Measurements from ENCODE around the gene TMEM89.

The TMEM89 gene

GRCh38 chr3:48596157-48596556, 25.4 kb downstream of the TMEM89 start:
- no peak for FAIRE-seq
- no peak for TF ChIP-seq POLR2AphosphoS5 (IDR thresholded peaks at IDR 0.05; ENCODE audit: low read depth, low read length)
- no peak for DNase-seq (ENCODE audit: insufficient read length)

- FAIRE-seq, result no peak
- no peak for DNase-seq (ENCODE audit: insufficient read length)
- TF ChIP-seq POLR2A (IDR thresholded peaks at IDR 0.05; ENCODE audit: low read depth, low read length) (no peak), POLR2AphosphoS5 (IDR thresholded peaks at IDR 0.05; ENCODE audit: low read depth, low read length) (no peak), TAF1 (IDR thresholded peaks at IDR 0.05; ENCODE audit: borderline replicate concordance, low read depth, low read length) (no peak)
Observed at GRCh38 chr3:48595526-48596121, 25.9 kb downstream of the TMEM89 start.

DNA sequence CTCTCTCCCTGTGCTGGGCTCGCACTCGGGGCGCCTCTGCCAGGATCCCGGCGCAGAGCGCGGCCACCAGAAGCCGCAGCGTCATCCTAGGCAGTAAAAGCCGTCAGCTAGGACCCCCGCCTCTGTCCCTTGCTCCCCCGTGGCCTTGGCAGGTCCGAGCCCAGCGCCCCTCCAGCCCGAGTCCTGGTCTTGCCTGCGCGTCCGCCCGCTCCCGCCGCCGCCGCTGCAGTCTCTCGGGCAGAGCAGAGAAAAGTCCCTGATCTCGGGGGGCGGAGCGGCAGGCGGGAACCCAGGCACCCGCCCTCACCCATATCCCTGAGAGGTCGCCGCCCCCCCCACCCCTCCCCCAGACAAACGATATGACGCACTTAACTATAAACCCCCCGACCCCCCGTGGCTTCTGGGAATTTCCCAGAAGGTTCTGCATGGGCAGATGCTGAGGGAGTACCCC, 26.5 kb downstream of the TMEM89 start, which contains the start of gene COL7A1:
Gene COL7A1 (minus strand): TSS at position 255 of the 451 bp plus-strand sequence. CDS start 170 bp downstream, at position 85.
- FAIRE-seq, result no peak
- DNase-seq (ENCODE audit: insufficient read length), result no peak
- TF ChIP-seq POLR2AphosphoS5 (IDR thresholded peaks at IDR 0.05; ENCODE audit: low read depth, low read length), result no peak
- no peak for TF ChIP-seq TAF1 (IDR thresholded peaks at IDR 0.05; ENCODE audit: borderline replicate concordance, low read depth, low read length)

GRCh38 chr3:48594417-48595049, 27.0 kb downstream of the TMEM89 start:
- FAIRE-seq (no peak), DNase-seq (ENCODE audit: insufficient read length) (no peak)
- TF ChIP-seq POLR2AphosphoS5 (IDR thresholded peaks at IDR 0.05; ENCODE audit: low read depth, low read length) (no peak), TAF1 (IDR thresholded peaks at IDR 0.05; ENCODE audit: borderline replicate concordance, low read depth, low read length) (no peak), POLR2A (IDR thresholded peaks at IDR 0.05; ENCODE audit: low read depth, low read length) (no peak)

DNA sequence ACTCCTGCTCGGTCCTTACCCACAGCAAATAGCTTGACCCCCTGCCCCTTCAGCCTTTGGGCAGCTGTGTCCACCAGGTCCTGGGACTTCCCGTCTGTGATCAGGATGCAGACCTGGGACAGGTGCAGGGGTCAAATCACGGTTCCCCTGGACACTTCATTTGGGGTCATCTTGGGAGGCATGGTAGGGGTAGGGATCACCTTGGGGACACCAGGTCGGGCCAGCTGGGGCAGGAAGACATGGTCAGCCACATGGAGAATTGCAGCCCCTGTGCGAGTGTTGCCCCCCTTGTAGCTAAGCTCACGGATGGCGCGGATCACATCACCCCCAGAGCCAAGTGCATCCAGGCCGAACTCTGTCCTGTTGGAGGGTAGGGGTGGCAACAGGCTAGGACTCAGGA, 28.2 kb downstream of the TMEM89 start:
- FAIRE-seq, result no peak
- no peak for DNase-seq (ENCODE audit: insufficient read length)
- TF ChIP-seq POLR2A (IDR thresholded peaks at IDR 0.05; ENCODE audit: low read depth, low read length), result no peak
- no peak for TF ChIP-seq POLR2AphosphoS5 (IDR thresholded peaks at IDR 0.05; ENCODE audit: low read depth, low read length)
- no peak for TF ChIP-seq TAF1 (IDR thresholded peaks at IDR 0.05; ENCODE audit: borderline replicate concordance, low read depth, low read length)

- FAIRE-seq, result no peak
- no peak for DNase-seq (ENCODE audit: insufficient read length)
- no peak for TF ChIP-seq POLR2A (IDR thresholded peaks at IDR 0.05; ENCODE audit: low read depth, low read length)
- no peak for TF ChIP-seq POLR2AphosphoS5 (IDR thresholded peaks at IDR 0.05; ENCODE audit: low read depth, low read length)
- TF ChIP-seq TAF1 (IDR thresholded peaks at IDR 0.05; ENCODE audit: borderline replicate concordance, low read depth, low read length), result no peak
Observed at GRCh38 chr3:48592519-48593087, 29.0 kb downstream of the TMEM89 start.

DNA sequence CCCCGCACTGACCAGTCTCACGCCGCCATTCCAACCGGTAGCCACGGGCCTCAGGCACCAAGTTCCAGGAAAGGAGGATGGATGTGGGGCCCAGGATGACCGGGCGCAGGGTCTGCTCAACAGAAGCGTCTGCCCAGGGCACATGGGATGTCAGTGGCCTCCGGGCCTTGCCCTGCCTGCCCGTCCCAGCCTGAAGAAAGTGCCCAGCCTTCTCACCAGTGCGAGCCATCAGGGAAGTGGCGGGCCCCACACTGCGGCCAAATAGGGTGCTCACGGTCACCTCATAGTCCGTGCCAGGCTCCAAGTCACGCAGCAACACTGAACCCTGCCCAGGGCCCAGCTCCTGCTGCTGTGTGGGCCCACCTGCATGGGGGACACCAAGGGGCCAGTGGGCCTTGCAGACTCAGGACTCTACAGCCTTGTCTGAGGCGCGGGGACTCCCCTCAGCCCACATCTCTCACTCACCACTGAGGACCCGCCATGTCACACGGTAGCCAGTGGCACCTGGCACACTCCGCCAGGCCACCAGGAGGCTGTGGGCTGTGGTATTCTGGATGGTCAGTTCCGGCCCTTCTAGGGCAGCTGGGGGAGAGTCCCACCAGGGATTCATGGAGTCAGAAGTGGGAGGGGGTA, 29.6 kb downstream of the TMEM89 start:
- no peak for TF ChIP-seq POLR2A (IDR thresholded peaks at IDR 0.05; ENCODE audit: low read depth, low read length)
- no peak for TF ChIP-seq TAF1 (IDR thresholded peaks at IDR 0.05; ENCODE audit: borderline replicate concordance, low read depth, low read length)
- no peak for TF ChIP-seq POLR2AphosphoS5 (IDR thresholded peaks at IDR 0.05; ENCODE audit: low read depth, low read length)
- DNase-seq (ENCODE audit: insufficient read length) (no peak), FAIRE-seq (no peak)

DNA sequence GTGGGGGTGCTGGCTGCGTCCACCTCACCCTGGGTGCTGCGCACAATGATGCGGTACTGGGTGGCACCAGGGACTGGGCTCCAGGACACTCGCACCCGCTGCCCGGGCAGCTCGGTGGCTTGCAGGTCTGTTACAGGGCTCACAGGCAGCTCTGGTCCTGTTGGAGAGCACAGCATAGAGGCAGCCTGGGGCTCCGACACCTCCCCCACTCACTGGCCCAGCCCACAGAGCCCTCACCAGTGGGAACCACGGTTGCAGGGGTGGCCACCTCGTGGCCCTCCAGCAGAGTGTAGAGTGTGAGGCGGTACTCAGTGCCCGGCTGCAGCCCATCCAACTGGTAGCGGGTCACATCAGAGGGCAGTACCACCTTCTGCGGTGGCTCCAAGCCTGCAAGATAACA, 30.1 kb downstream of the TMEM89 start:
- DNase-seq (ENCODE audit: insufficient read length) (no peak), FAIRE-seq (no peak)
- TF ChIP-seq POLR2A (IDR thresholded peaks at IDR 0.05; ENCODE audit: low read depth, low read length) (no peak), POLR2AphosphoS5 (IDR thresholded peaks at IDR 0.05; ENCODE audit: low read depth, low read length) (no peak), TAF1 (IDR thresholded peaks at IDR 0.05; ENCODE audit: borderline replicate concordance, low read depth, low read length) (no peak)

GRCh38 chr3:48588230-48588629, 33.3 kb downstream of the TMEM89 start:
- no peak for TF ChIP-seq TAF1 (IDR thresholded peaks at IDR 0.05; ENCODE audit: borderline replicate concordance, low read depth, low read length)
- no peak for TF ChIP-seq POLR2AphosphoS5 (IDR thresholded peaks at IDR 0.05; ENCODE audit: low read depth, low read length)
- no peak for TF ChIP-seq POLR2A (IDR thresholded peaks at IDR 0.05; ENCODE audit: low read depth, low read length)
- no peak for FAIRE-seq

GRCh38 chr3:48587686-48588085, 33.9 kb downstream of the TMEM89 start:
- TF ChIP-seq POLR2AphosphoS5 (IDR thresholded peaks at IDR 0.05; ENCODE audit: low read depth, low read length), result no peak
- TF ChIP-seq POLR2A (IDR thresholded peaks at IDR 0.05; ENCODE audit: low read depth, low read length), result no peak
- no peak for TF ChIP-seq TAF1 (IDR thresholded peaks at IDR 0.05; ENCODE audit: borderline replicate concordance, low read depth, low read length)
- DNase-seq (ENCODE audit: insufficient read length) (no peak), FAIRE-seq (no peak)

More at GRCh38 chr3:48588230-48588629, 33.3 kb downstream of the TMEM89 start:
- no peak for DNase-seq (ENCODE audit: insufficient read length)

DNA sequence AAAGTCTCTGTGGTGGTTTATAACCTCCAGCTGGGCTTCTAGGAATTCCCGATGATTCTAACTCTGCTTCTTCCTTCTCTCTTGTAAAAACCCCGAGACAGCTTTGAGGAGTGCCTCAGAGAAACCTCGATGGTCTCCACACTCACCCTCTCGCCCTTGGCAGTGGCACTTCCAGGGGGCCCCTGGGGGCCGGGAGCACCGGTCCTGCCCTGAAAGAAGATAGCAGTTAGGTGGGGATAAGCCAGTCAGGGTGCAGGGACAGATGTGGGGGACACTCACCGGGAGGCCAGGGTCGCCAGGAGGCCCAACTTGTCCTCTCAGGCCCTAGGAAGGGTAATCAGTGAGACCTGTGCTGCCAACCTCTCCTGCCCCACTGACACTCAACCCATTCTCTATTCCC, 36.2 kb downstream of the TMEM89 start:
- no peak for DNase-seq (ENCODE audit: insufficient read length)
- TF ChIP-seq TAF1 (IDR thresholded peaks at IDR 0.05; ENCODE audit: borderline replicate concordance, low read depth, low read length) (no peak), POLR2A (IDR thresholded peaks at IDR 0.05; ENCODE audit: low read depth, low read length) (no peak), POLR2AphosphoS5 (IDR thresholded peaks at IDR 0.05; ENCODE audit: low read depth, low read length) (no peak)
- FAIRE-seq, result no peak

DNA sequence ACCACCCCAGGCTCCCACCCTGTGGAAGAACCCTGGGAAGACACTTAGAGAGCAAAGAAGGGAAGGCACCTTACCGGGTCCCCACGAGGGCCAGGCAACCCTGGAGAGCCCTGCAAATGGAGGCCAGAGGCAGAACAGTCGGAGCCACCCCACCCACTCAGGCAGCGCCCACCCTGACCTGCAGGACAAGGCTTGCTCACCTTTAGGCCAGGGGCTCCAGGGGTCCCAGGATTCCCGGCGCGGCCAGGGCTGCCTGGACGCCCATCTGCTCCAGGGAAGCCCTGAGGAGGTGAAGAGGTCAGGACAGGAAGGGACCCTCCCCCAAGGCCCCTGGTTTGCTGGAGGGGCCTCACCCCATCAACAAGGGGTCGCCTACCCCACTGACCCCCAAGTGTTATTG, 36.7 kb downstream of the TMEM89 start:
- no peak for TF ChIP-seq POLR2A (IDR thresholded peaks at IDR 0.05; ENCODE audit: low read depth, low read length)
- no peak for TF ChIP-seq POLR2AphosphoS5 (IDR thresholded peaks at IDR 0.05; ENCODE audit: low read depth, low read length)
- TF ChIP-seq TAF1 (IDR thresholded peaks at IDR 0.05; ENCODE audit: borderline replicate concordance, low read depth, low read length), result no peak
- DNase-seq (ENCODE audit: insufficient read length), result no peak
- no peak for FAIRE-seq

Data from GM12892 (cell line).